Ovary (tissue), 3 donors: ENCODE measurements around the gene CIAO3.

ENCODE experiments used
- CTCF ChIP-seq, 3 donors: fragments of 450-650 bp in 2 of 3; fragments of 200-600 bp in 1 of 3; IDR thresholded peaks; one replicate each; pipeline versions ENCODE4 v1.5.1 to v1.8.0; 2016 to 2022; ENCODE audit warnings: antibody characterized with exemption in 3 of 3, mild to moderate bottlenecking in 1 of 3
- EP300 ChIP-seq: sonication (generic); formaldehyde crosslinking; IDR thresholded peaks from one replicate; pipeline ENCODE4 v1.6.1; 2017; ENCODE audit warnings: antibody characterized with exemption
- donor health status: DM: no; HTN: no; CAD: no.

GRCh38 chr16:718922-719321 lies 21.9 kb downstream of the CIAO3 start:
- TF ChIP-seq CTCF (IDR thresholded peaks at IDR 0.05) (no peak), EP300 (no peak)
